ENCODE measurements around the gene TELO2. TPM values are rescaled to one million over a fixed set of nuclear protein-coding genes. Genes with fewer than 3 reads are reported as not detected.
A peak's percentile ranks its signal among the peaks of the same experiment; 100 is the strongest.

Gene TELO2
- total and polyA plus RNA-seq, 4 donors = 24.4 to 64.2 (median 42.8) TPM

GRCh38 chr16:1509307-1510221 is 16.4 kb downstream of the TELO2 start:
- peaks cover 0 to 4% (median under 1%) of the 10 kb centered on the region in 4 donors for H3K9me3 ChIP-seq (ENCODE audit: control insufficient read depth in 4 of 4, insufficient read depth in 3 of 4, low read length in 3 of 4)
- no peak for TF ChIP-seq CTCF (IDR thresholded peaks at IDR 0.05; ENCODE audit: control extremely low read depth, extremely low read depth)
- ATAC-seq (ENCODE audit: insufficient read depth, low FRiP score) (no peak), DNase-seq (peak in 1 of 3 donors; percentile 43)
- H3K9ac ChIP-seq (ENCODE audit: insufficient read depth in 1 of 2, low read length in 2 of 2) = no peak overlapping the region
- peak overlapping the region; percentile 66 to 83 for H3K27ac ChIP-seq (ENCODE audit: low read depth in 1 of 2, low read length in 1 of 2)
- H3K4me3 ChIP-seq = no peak overlapping the region
- no peaks in the 10 kb centered on the region for H3K27me3 ChIP-seq (ENCODE audit: control insufficient read depth in 3 of 3, insufficient read depth in 3 of 3, low read length in 2 of 3)
- WGBS, 2 donors = 69 to 81% methylated on average over 44 of the region's 44 CpGs
- peaks cover 0 to 21% (median 3%) of the 10 kb centered on the region in 5 donors for H3K4me1 ChIP-seq (ENCODE audit: control insufficient read depth in 5 of 5, insufficient read depth in 5 of 5, low read length in 5 of 5)
- peaks cover 0 to 48% (median 9%) of the 10 kb centered on the region in 4 donors for H3K36me3 ChIP-seq (ENCODE audit: control insufficient read depth in 4 of 4, insufficient read depth in 4 of 4, low read length in 4 of 4)

GRCh38 chr16:1510272-1510671 is 17.1 kb downstream of the TELO2 start:
- 79 to 86% methylated on average over 10 of the region's 10 CpGs for WGBS, 2 donors
- Histone ChIP-seq H3K9me3 (ENCODE audit: control insufficient read depth in 4 of 4, insufficient read depth in 3 of 4, low read length in 3 of 4) (peaks cover 0 to 4% (median under 1%) of the 10 kb centered on the region in 4 donors), H3K4me1 (ENCODE audit: control insufficient read depth in 5 of 5, insufficient read depth in 5 of 5, low read length in 5 of 5) (peaks cover 0 to 21% (median 3%) of the 10 kb centered on the region in 5 donors), H3K27ac (ENCODE audit: low read depth in 1 of 2, low read length in 1 of 2) (peak overlapping the region; percentile 66 to 83), H3K36me3 (ENCODE audit: control insufficient read depth in 4 of 4, insufficient read depth in 4 of 4, low read length in 4 of 4) (peaks cover 0 to 45% (median 10%) of the 10 kb centered on the region in 4 donors), H3K9ac (ENCODE audit: insufficient read depth in 1 of 2, low read length in 2 of 2) (no peak overlapping the region), H3K27me3 (ENCODE audit: control insufficient read depth in 3 of 3, insufficient read depth in 3 of 3, low read length in 2 of 3) (no peaks in the 10 kb centered on the region), H3K4me3 (no peak overlapping the region)
- ATAC-seq (ENCODE audit: insufficient read depth, low FRiP score) (no peak), DNase-seq (no peak)
- no peak for TF ChIP-seq CTCF (IDR thresholded peaks at IDR 0.05; ENCODE audit: control extremely low read depth, extremely low read depth)

GRCh38 chr16:1510941-1511351 is 17.8 kb downstream of the TELO2 start:
- no peak overlapping the region for H3K9ac ChIP-seq (ENCODE audit: insufficient read depth in 1 of 2, low read length in 2 of 2)
- 93 to 96% methylated on average over 26 of the region's 26 CpGs for WGBS, 2 donors
- H3K27me3 ChIP-seq (ENCODE audit: control insufficient read depth in 3 of 3, insufficient read depth in 3 of 3, low read length in 2 of 3) = no peaks in the 10 kb centered on the region
- DNase-seq (no peak), ATAC-seq (ENCODE audit: insufficient read depth, low FRiP score) (no peak)
- no peak for TF ChIP-seq CTCF (IDR thresholded peaks at IDR 0.05; ENCODE audit: control extremely low read depth, extremely low read depth)
- no peak overlapping the region for H3K27ac ChIP-seq (ENCODE audit: low read depth in 1 of 2, low read length in 1 of 2)
- H3K9me3 ChIP-seq (ENCODE audit: control insufficient read depth in 4 of 4, insufficient read depth in 3 of 4, low read length in 3 of 4) = peaks cover 0 to 4% (median under 1%) of the 10 kb centered on the region in 4 donors
- H3K4me1 ChIP-seq (ENCODE audit: control insufficient read depth in 5 of 5, insufficient read depth in 5 of 5, low read length in 5 of 5) = peaks cover 0 to 21% (median 3%) of the 10 kb centered on the region in 5 donors
- H3K36me3 ChIP-seq (ENCODE audit: control insufficient read depth in 4 of 4, insufficient read depth in 4 of 4, low read length in 4 of 4) = peaks cover 0 to 40% (median 10%) of the 10 kb centered on the region in 4 donors
- no peak overlapping the region for H3K4me3 ChIP-seq

Measured in lung (tissue), 12 donors.